ENCODE measurements around the gene NR2F2.

NR2F2 gene

DNA sequence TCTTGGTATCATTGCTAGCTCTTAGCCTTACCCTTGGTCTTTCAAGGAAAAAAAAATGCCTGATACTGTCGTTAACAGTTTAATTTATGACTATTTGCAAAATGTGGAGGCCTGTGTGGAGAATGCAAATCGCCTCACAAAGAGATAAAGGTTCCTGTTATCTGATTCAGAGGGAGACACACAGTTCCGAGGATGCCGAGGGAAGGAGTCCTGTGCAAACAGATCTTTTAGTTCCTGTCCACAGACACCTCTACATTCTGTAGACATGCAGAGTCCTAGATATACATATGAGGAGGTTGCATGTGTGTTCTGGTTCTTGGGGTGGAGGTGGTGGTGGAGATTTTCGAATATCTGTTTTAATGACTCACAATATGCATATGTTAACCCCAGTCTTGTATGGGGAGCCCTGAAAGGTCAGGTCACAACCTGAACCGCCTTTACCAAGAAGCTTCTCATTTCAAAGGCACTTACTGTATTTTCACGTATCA is 5.7 kb downstream of the NR2F2 start:
- TF ChIP-seq EZH2phosphoT487 (IDR thresholded peaks at IDR 0.05; ENCODE audit: borderline replicate concordance, low read length) (no peak), CTCF (IDR thresholded peaks at IDR 0.05; ENCODE audit: low read depth, low read length, poor library complexity, severe bottlenecking) (no peak)
- H3K9me2 ChIP-seq (replicated peaks; ENCODE audit: control insufficient read depth, low read length) = no peaks in the 10 kb centered on the region
- peaks cover 6% of the 10 kb centered on the region; the same call in 1 of the 2 replicates for H3K9me3 ChIP-seq (ENCODE audit: control insufficient read depth, insufficient read depth, low read length)
- no peaks in the 10 kb centered on the region for H3K79me2 ChIP-seq (ENCODE audit: control insufficient read depth, low read length)
- no peak overlapping the region for H3K27ac ChIP-seq (ENCODE audit: low read depth, low read length)
- H4K20me1 ChIP-seq (ENCODE audit: control insufficient read depth, insufficient read depth, low read depth, low read length) = no peaks in the 10 kb centered on the region
- H3F3A ChIP-seq (ENCODE audit: control insufficient read depth, insufficient read depth) = no peaks in the 10 kb centered on the region
- H3K27me3 ChIP-seq (ENCODE audit: control insufficient read depth, low read length) = no peaks in the 10 kb centered on the region
- H3K4me2 ChIP-seq (ENCODE audit: low read length) = no peak overlapping the region
- no peak overlapping the region for H3K4me3 ChIP-seq (ENCODE audit: low read length)
- H3K36me3 ChIP-seq (ENCODE audit: control insufficient read depth, low read length) = no peaks in the 10 kb centered on the region
- no peaks in the 10 kb centered on the region for H3K4me1 ChIP-seq (ENCODE audit: control insufficient read depth, low read length)

GRCh38 chr15:96336596-96337364 is 6.3 kb downstream of the NR2F2 start:
- Histone ChIP-seq H3K79me2 (ENCODE audit: control insufficient read depth, low read length) (no peaks in the 10 kb centered on the region), H3K4me3 (ENCODE audit: low read length) (no peak overlapping the region), H3K36me3 (ENCODE audit: control insufficient read depth, low read length) (no peaks in the 10 kb centered on the region), H3K4me1 (ENCODE audit: control insufficient read depth, low read length) (no peaks in the 10 kb centered on the region), H3F3A (ENCODE audit: control insufficient read depth, insufficient read depth) (no peaks in the 10 kb centered on the region), H3K9me2 (replicated peaks; ENCODE audit: control insufficient read depth, low read length) (no peaks in the 10 kb centered on the region), H3K4me2 (ENCODE audit: low read length) (no peak overlapping the region), H3K27ac (ENCODE audit: low read depth, low read length) (no peak overlapping the region), H3K9me3 (ENCODE audit: control insufficient read depth, insufficient read depth, low read length) (peaks cover 6% of the 10 kb centered on the region; the same call in 1 of the 2 replicates), H4K20me1 (ENCODE audit: control insufficient read depth, insufficient read depth, low read depth, low read length) (no peaks in the 10 kb centered on the region), H3K27me3 (ENCODE audit: control insufficient read depth, low read length) (no peaks in the 10 kb centered on the region)
- no peak for TF ChIP-seq EZH2phosphoT487 (IDR thresholded peaks at IDR 0.05; ENCODE audit: borderline replicate concordance, low read length)

- Histone ChIP-seq H3F3A (ENCODE audit: control insufficient read depth, insufficient read depth) (no peaks in the 10 kb centered on the region), H3K27ac (ENCODE audit: low read depth, low read length) (no peak overlapping the region), H3K4me1 (ENCODE audit: control insufficient read depth, low read length) (no peaks in the 10 kb centered on the region), H3K79me2 (ENCODE audit: control insufficient read depth, low read length) (no peaks in the 10 kb centered on the region), H3K36me3 (ENCODE audit: control insufficient read depth, low read length) (no peaks in the 10 kb centered on the region), H3K4me3 (ENCODE audit: low read length) (no peak overlapping the region), H3K9me3 (ENCODE audit: control insufficient read depth, insufficient read depth, low read length) (peaks cover 6% of the 10 kb centered on the region; the same call in 1 of the 2 replicates), H4K20me1 (ENCODE audit: control insufficient read depth, insufficient read depth, low read depth, low read length) (no peaks in the 10 kb centered on the region), H3K4me2 (ENCODE audit: low read length) (no peak overlapping the region), H3K9me2 (replicated peaks; ENCODE audit: control insufficient read depth, low read length) (no peaks in the 10 kb centered on the region), H3K27me3 (ENCODE audit: control insufficient read depth, low read length) (no peaks in the 10 kb centered on the region)
- no peak for TF ChIP-seq CTCF (IDR thresholded peaks at IDR 0.05; ENCODE audit: low read depth, low read length, poor library complexity, severe bottlenecking)
- TF ChIP-seq EZH2phosphoT487 (IDR thresholded peaks at IDR 0.05; ENCODE audit: borderline replicate concordance, low read length) = no peak
These were observed 7.0 kb downstream of the NR2F2 start for GRCh38 chr15:96337365-96338023.
